Measurements from ENCODE around the gene AKR1C2. TPM values are rescaled to one million over a fixed set of nuclear protein-coding genes. Genes with fewer than 3 reads are reported as not detected.
A peak's percentile ranks its signal among the peaks of the same experiment; 100 is the strongest.

Gene AKR1C2
- total RNA-seq, 2 donors from 2014 or later, result 44.9 to 93.3 TPM

- Histone ChIP-seq H3K4me3 (no peak overlapping the region), H3K27me3 (replicated peaks; ENCODE audit: insufficient read depth) (no peaks in the 10 kb centered on the region), H3K27ac (peak overlapping the region in 1 of 2 donors; percentile 21), H3K9me3 (no peaks in the 10 kb centered on the region), H3K36me3 (no peaks in the 10 kb centered on the region), H3K4me1 (ENCODE audit: control insufficient read depth in 1 of 2, low read depth in 2 of 2) (peaks cover 25 to 58% of the 10 kb centered on the region in 2 donors)
- DNase-seq (ENCODE audit: low spot score) (no peak), ATAC-seq (ENCODE audit: insufficient number of reproducible peaks, low FRiP score, low read depth) (no peak)
- no peak for TF ChIP-seq CTCF (IDR thresholded peaks at IDR 0.05)
Measured at GRCh38 chr10:4939224-4940072, 64.2 kb downstream of the AKR1C2 start.

Other genes with a start within 250 kb of the AKR1C2 start
- gene AKR1E2, start 177.7 kb downstream of the AKR1C2 start, total RNA-seq, result 10 to 100 TPM; 11.1 to 17.6 TPM
- 100 to 1,000 TPM in 1 of 2 donors, 10 to 100 TPM in 1; 91.5 to 160 TPM for gene AKR1C1, start 40.4 kb downstream of the AKR1C2 start, total RNA-seq
- 10 to 100 TPM; 77.4 to 92.9 TPM for gene AKR1C3, start 90.6 kb upstream of the AKR1C2 start, total RNA-seq
- not detected for gene AKR1C8, start 181.3 kb upstream of the AKR1C2 start, total RNA-seq
- not detected for gene AKR1C4, start 193.0 kb upstream of the AKR1C2 start, total RNA-seq

Measured in thoracic aorta (tissue), 2 donors.